Measurements from ENCODE around the gene SORL1.

The SORL1 gene

GRCh38 chr11:121656328-121657090, 204.4 kb downstream of the SORL1 start:
- DNase-seq (ENCODE audit: low spot score) = no peak

- DNase-seq (ENCODE audit: low spot score) = no peak
These were observed 205.0 kb downstream of the SORL1 start for GRCh38 chr11:121657146-121657545.

GRCh38 chr11:121659811-121660210, 207.7 kb downstream of the SORL1 start:
- DNase-seq (ENCODE audit: low spot score) = no peak

- no peak for DNase-seq (ENCODE audit: low spot score)
These were observed 209.9 kb downstream of the SORL1 start for GRCh38 chr11:121661880-121662486.

DNA sequence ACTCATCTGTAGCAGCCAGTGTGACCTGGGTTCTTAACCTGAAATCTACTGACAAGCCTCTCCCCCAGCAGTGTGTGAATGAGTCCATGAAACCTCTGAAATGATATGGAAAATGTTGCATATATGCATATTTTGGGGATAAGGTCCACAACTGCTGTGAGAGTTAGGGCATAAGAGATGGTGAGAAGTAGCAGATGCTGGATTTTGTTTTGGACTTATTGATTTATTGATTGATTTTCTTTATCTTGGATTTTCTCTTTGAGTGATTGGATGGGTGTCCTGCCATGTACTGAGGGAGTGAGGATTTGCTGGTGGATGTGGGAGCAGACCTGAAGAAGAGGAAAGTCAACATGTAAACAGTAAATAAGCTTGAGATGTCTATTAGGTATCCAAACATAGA, 212.0 kb downstream of the SORL1 start:
- no peak for DNase-seq (ENCODE audit: low spot score)

GRCh38 chr11:121665206-121665838, 213.2 kb downstream of the SORL1 start:
- DNase-seq (ENCODE audit: low spot score) = no peak

- no peak for DNase-seq (ENCODE audit: low spot score)
These were observed 215.7 kb downstream of the SORL1 start for GRCh38 chr11:121667836-121668235.

DNA sequence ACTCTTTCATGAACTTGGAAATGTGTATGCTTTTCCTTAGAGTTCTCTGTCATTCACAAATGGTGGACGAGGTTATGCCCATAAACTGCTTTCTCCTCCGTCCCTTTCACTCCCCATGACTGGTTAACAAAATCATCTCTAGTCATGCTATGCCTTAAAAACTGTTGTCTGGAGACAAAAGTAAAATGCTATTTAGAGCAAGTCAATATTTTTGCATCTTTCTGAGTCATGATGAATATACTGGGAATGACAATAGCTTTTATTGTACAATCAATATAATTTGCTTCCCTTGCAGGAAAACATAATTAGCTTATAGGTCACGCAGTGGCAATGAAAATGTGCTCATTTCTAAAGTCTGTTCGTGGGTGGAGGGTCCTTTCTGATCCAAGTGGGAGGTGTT, 217.3 kb downstream of the SORL1 start:
- DNase-seq (ENCODE audit: low spot score) = no peak

GRCh38 chr11:121670266-121670665, 218.2 kb downstream of the SORL1 start:
- DNase-seq (ENCODE audit: low spot score) = no peak

- DNase-seq (ENCODE audit: low spot score) = no peak
These were observed 218.7 kb downstream of the SORL1 start for GRCh38 chr11:121670805-121671282.

DNA sequence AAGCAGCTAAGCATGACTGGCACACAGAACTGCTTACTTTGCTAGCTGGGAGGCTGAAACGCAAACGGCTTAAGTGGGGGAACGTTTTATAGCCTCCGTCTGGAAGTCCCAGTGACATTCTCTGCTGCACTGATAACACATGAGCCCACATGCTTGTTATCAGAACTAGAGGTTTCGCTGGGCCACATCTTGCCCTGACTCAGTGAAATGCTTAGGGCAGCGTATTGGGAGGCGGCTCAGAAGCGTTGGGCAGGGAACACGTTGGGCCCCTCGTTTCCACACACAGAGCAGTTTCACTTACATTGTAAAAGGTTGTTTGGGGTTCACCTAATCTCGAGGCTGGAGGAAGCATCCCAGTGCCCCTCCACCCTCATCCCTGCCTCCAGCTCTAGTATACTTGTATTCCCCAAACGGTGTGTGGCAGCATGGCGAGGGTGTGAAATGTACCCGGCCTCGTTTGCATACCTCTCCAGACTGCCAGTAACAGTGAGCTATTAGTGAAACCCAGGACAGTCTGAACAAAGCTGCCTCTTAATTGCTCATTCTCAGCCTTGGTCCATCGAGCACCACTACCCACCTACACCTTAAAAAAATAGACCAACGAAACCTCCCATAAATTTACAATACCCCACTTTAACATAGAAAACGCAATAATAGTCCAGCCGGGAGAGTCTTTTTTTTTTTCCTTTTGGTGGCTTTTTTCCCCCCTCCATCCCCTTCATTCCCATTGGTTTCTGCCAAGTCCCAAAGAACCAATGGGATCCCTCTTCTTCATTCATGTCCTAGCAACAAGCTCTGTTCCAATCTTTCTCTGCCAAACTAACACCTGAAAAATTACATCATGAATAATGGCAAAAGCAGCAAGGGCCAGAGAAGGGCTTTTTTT, 219.4 kb downstream of the SORL1 start:
- DNase-seq (ENCODE audit: low spot score) = no peak

DNA sequence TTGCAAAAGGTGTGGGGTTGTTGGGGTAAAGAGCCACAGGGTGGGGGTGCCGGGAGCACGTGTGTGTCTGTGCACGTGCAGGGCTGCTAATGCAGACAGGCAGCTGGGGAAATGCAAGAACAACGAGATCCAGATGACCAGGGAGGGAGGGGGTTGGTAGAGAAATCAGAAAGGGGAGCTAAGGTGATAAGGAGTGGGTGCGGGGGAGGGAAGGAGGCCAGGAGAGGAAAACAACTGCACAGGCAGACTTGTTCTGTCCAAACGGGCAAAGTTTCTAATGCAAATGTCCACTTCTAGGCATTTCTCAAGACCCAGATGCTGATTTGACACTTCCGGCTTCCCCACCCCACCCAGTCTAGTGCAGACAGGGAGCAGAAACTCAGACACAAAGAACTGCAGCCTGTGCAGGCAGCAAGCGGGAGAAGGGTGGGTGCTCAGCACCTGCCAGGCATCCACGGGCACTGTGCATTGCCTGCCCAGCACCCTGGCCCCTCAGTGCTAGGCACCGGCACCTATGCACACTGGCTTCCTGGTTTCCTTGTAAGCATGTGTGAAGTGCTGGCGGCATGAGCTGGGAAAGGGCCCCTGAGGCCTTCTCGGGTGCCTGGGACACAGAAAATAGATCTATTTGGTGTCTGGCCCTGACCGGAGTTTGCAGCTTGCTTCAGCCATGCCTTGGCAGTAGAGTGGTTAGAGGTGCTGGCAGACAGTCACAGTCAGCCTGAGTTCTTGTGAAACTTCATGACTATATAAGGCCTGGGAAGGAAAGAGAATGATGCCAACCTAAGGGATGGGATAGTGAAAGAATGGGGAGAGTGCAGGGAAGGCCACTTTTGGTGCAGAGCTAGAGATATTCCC, 220.7 kb downstream of the SORL1 start:
- no peak for DNase-seq (ENCODE audit: low spot score)

DNA sequence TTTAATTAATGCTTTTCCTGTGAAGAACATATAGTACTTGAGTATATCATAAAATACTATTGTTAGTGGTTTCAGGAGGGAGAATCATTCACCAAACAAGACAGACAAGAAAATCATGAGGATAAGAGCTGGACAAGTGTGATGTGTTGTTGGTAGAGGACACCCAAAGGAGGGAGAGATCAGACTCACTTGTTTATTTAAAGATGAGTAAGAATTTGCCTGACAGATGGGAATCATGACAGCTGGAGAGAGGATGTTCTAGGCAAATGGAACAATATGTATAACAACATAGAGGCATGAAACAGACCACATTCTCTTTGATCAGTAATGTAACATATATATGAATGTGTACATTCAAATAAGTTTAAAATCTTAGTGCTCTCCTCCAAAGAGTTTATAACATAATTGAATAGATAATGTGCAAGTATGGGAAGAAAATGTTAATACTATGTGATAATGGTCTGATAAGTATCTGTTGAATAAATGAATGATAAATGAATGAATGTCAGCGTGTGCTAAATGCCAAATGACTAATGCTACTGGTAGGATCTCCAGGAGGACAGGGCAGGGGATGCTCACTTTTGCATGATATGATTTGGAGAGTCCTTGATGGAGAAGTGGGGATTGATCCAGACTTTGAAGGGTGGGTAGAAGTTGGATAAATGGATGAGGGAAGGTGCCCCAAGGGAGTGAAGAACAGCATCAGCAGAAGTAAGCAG, 229.6 kb downstream of the SORL1 start:
- no peak for DNase-seq (ENCODE audit: low spot score)

All from activated CD4-positive, alpha-beta T cell treated with anti-CD3 and anti-CD28 coated beads, Interleukin-2, Interleukin-4, amounts not matched to agents 100 ng/mL and 50 ng/mL, durations not matched to agents 16 hours and 8 hours (primary cell).